Stimulated activated CD4-positive, alpha-beta T cell treated with anti-CD3 and anti-CD28 coated beads, Interleukin-4, amount 100 ng/mL, for 24 hours (primary cell): ENCODE data around the gene AGPAT3.

Experiments used
- DNase-seq: peaks from one replicate; pipeline ENCODE4 v3.0.0-alpha.2; 2020

AGPAT3 gene

GRCh38 chr21:43864313-43864961 is 586 bp upstream of the AGPAT3 start:
- DNase-seq: peak; percentile 40

GRCh38 chr21:43865540-43866259 is 677 bp downstream of the AGPAT3 start:
- peak; percentile 31 for DNase-seq

DNA sequence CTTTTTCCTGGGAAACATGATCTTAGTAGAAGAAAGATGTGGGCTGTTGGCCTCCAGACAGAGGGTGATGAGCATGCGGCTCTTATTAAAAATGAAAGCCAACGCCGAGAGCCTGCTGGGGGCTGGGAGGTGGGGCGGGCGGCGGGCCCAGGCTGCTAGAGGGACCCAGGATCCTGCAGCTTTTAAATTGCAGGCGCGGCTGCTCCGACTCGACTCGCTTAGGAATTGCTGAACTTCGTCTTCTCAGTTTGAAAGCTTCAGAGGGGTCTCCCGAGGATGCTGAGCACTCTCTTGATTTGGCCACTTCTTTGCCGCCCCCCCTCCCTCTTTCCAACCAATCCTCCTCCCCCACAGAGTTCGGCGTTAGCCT is 1.2 kb downstream of the AGPAT3 start:
- peak; percentile 62 for DNase-seq

DNA sequence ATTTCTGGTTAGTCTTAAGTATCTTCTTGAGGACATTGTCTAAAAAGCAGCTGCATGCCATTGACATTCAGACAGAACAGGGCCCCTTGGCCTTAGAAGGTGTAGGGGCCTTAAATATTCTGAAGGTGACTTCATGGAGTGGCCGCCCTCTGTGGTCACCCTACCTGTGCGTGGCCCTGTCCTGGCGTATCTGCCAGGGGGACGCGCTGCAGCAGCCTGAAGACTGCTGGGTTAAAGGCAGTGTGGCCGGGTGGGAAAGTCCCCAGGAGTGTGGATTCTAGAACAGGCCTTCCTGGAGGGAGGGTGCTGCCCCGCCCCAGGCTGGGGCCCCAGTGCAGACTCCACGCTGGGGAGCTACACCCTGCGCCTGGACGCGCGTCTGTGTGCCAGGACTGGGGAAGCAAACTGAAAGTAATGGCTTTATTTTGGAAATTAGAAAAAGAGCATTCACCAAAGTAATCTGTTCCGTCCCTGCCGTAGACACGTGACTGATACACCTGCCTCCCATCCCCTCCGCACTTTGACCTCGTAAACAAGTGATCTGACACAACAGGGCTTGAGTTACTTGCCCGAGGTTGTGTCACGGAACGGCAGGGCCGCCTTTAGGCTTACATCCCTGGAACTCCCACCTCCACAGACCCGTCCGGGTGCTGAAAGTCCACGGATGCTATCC is 1.8 kb downstream of the AGPAT3 start:
- DNase-seq: peak; percentile 66

DNA sequence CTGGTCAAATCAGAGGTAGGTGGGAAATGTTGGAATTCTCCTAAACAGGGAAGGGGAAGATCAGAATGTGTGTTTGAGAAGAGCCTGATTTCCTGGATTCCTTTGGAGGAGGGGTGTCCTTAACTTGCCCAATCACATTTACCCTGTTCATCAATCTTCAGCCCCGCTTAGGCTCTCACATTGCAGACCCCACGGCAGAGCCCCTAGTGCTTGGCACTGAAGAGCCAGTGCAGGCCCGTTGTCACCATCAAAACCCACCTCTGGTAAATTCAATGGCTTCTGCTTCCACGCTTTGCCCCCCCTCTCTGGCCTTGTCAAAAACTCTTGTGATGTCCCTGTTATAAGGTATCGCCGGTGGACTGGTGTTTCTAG is 2.3 kb downstream of the AGPAT3 start:
- DNase-seq: no peak

DNA sequence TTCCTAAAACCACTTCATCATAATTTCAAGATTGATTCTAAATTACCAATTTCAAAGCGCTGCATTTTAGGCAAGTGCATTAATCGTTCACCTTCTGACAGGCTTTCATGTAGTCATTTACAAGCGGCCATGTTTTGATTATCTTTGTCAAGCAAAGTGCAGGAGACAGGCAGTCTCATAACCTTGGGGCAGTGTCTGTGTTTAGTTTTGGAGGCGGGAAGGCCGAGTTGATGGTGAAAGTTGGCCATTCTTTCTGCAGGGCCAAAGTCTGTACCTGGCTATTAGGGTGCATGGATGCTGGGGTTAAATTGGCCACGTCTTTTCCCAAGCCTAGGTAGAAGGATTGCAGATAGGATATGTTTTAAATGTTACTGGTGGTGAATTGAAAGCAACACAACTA is 2.9 kb downstream of the AGPAT3 start:
- no peak for DNase-seq

- no peak for DNase-seq
These were observed 3.4 kb downstream of the AGPAT3 start for GRCh38 chr21:43868461-43868860.

- no peak for DNase-seq
These were observed 4.7 kb downstream of the AGPAT3 start for GRCh38 chr21:43869486-43870325.

DNA sequence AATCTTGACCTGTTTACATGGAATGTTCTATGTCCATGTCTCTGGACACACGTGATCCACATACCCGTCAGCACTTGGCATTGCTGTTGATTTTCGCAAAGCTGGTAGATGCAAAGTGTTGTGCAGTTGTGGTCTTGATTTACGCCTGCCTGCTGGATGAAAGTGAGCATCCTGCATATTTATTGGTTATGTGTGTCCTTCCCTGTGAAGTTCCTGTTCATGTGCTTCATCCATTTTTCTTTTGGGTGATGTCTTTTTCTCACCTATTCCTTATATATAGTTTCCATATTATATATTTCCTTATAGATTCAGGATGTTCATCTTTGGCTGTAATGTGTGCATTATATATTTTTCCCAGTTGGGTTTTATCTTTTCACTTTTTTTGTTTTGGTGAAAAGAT is 6.5 kb downstream of the AGPAT3 start:
- DNase-seq: no peak

DNA sequence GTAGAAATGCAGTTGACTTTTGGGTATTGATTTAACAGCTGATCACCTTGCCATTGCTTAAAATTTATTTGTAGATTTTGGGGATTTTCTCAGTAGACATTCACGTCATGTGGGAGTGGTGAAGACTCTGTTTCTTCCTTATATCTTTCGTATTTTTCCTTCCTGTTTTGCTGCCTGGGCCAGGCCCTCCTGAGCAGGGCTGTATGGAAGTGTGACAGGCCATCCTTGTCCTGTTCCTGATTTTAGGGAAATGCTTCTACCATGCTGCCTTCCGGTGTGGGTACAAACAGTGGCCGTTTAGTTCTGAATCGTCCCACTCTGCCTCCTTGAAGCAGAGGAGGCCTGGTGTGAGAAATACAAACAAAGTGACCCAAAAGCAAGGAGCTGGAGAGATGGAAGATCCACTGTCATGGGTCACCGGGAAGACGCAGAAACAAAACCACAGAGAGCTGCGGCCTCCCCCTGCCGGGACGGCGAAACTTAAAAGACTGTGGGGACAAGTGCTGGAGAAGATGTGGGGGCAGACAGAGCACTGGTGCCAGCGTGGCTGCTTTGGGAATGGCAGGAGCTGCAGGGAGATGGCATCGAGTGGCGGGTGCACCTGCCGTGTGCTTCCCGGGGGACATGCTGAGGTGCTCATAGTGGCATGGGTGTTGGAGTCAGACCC is 7.6 kb downstream of the AGPAT3 start:
- no peak for DNase-seq

- no peak for DNase-seq
These were observed 8.7 kb downstream of the AGPAT3 start for GRCh38 chr21:43873673-43874072.

- no peak for DNase-seq
These were observed 9.2 kb downstream of the AGPAT3 start for GRCh38 chr21:43874085-43874805.

DNA sequence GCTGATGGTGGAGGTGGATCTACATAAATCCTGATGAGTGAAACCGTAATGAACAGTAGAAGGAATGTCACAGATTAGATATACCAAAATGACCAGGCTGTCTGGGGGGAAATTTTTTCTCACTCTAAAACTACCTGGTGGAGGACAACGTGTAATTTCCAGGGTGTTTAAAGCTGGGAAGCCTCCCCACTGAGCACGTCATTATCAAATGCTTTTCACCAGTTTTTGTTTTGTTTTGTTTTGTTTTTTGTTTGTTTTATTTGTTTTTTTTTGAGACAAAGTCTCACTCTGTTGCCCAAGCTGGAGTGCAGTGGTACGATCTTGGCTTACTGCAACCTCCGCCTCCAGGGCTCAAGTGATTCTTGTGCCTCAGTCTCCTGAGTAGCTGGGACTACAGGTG is 11.6 kb downstream of the AGPAT3 start:
- DNase-seq: no peak

- DNase-seq: no peak
These were observed 13.0 kb downstream of the AGPAT3 start for GRCh38 chr21:43877936-43878575.

DNA sequence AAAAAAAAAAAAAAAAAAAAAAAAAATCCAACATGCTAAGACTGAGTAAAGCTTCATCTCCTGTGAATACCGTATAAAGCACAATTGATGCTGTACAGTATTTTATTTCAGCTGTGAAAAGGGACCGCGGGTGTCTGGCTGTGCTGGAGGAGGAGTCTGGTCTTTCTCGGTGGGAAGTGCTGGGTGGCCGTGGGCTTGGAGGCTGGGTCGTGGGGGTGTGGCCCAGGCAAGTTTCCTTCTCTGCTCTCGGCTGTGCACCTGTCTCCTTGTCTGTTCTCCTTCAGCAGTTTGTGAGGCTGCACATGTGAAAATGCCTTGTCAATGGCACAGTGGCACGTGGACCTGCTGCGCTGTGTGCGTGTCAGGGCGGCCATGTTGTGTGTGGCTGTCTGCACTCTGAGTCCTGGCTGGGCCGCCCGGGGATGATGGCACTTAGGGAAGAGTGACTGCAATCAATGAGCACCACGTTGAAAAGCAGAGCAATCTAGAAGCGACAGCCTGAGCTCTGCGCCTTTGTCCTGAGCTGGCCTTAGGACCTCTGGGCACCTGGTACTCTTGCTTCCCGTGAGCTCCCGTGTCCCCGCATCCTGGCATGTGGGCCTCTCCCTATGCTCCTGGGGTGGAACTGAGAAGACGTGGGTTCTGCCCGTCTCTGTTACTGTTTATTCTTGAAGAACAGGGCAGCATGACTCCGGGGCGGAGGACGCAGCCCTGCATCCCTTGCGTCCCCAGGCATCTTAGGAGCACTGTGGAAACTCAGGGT is 14.5 kb downstream of the AGPAT3 start:
- DNase-seq: no peak

- DNase-seq: no peak
These were observed 15.3 kb downstream of the AGPAT3 start for GRCh38 chr21:43880111-43880985.

DNA sequence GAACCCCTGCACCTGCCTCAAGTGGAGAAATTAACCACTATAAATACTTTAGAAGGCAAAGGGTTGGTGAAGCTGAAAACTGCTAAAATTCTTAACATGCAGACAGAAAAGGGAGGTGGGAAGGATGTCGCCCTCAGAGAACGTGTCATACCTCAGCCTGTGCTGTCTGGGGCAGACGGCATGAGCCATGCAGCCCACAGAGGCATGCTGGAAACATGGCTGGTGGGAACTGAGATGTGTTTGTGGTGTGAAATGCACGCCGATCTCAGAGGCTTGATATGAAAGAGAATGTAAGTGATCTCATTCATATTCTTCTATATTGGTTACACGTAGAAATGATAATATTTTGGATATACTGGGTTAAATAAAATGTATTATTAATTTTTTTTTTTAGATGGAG is 16.3 kb downstream of the AGPAT3 start:
- peak; percentile 61 for DNase-seq

- DNase-seq: no peak
These were observed 16.9 kb downstream of the AGPAT3 start for GRCh38 chr21:43881935-43882334.

- DNase-seq: no peak
These were observed 18.0 kb downstream of the AGPAT3 start for GRCh38 chr21:43882952-43883545.
